ENCODE data around the gene CENPL.
"Not testable (repeated sequence)": the region's sequence is repeated elsewhere in the genome, so short reads cannot be mapped to it uniquely, and the experiment has no call there.

The CENPL gene

DNA sequence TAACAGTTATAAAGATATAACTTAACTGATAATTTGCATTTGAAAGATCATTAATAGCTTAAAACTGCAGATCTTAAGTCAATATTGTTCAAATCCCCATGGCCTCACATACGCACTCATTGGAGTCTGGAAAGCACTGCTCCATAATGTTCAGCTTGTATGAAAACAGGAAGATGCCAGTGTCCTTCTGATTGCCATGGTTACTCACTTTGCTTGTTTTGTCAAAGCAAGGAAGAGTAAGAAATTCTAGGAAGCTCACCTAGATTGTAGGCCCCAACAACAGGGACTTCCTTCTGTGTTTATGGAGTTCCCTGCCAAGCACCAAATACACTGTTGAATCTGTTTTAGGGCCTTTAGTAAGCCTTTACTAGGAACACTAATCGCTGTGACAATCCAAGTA, 32.2 kb upstream of the CENPL start:
- no peak for DNase-seq

DNA sequence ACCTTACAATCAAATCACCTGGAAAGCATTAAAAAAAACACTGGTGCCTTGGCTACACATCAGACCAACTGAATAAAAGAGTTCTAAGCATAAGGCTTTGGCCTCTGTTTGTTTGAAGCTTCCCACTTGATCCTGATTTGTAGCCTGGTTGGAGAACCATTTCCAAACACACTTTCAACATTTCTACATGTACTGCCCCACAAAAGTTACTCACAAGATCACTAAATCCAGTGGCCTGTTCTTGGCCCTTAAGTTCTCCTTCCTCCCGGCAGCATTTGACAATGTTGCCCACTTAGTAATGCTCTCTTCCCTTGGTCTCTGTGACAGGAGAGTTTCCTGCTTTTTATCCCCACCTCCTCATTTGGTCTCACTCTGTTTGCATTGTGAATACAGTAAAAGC, 31.3 kb upstream of the CENPL start:
- DNase-seq = no peak

DNA sequence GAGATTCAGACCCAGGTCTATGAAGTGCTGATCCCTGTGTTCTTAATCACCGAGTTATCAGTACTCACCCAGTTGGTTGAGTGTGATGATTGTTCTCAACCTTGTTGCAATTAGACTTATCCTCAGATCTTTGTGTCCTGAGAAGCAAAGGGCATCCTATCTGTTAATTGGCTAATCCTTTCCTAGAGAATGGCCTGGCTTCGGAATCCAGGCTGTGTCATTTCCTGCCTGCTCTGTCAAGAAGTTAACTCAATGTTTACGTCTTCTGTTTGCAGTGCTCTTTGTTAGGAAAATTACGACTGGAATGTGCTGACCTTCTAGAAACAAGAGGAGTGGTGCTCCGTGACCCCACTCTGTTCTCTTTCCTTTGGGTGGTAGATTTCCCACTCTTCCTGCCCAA, 28.4 kb upstream of the CENPL start:
- DNase-seq = no peak

DNA sequence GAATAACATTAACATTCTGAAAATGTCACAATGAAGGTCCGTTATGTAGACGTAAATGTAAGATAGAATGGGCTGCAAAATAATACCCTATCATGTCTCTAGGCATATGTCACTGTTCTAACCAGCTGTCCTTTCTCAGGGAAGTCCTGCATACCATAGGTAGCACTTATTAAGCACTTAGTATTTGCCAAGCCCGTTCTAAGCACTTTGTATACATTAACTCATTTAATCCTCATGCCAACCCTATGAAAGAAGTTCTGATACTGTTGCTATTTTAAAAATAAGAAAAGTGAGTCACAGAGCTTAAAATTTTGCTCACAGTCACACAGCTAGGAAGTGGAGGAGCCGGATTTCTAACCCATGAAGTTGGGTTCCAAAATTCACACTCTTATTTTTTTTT, 27.4 kb upstream of the CENPL start:
- DNase-seq = no peak

DNA sequence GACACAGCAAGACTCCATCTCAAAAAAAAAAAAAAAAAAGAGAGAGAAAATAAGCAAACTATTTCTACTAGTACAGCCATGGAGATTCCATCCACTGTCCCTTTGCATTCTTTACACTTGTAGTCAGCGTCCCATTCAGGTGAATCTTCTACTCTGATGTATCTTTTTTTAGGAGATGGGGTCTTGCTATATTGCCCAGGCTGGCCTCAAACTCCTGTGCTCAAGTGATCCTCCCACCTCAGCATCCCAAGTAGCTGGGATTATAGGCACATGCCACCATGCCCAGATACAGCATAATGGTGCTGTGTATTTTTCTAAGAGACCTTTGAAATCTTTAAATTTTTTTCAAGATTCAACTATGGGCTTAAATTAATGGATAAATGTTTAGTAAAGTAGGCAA, 8.1 kb upstream of the CENPL start:
- no peak for DNase-seq

DNA sequence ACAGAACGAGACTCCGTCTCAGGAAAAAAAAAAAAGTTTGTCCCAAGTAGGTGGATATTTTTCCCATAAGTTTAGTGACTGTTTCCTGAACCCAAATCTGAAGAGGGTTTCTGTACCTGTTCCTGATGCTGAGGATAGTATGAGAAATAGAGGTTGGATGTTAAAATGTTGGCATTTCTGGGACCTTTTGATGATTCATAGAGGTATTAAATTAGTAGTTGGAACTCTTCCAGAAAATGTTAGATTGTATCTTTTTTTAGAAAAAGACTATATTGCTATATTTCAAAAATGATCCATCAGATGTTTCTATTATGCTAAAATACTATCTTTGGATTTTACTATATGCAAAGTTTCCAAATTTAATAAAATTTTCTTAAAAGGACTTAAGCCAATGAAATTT, 2.9 kb upstream of the CENPL start:
- no peak for DNase-seq

DNA sequence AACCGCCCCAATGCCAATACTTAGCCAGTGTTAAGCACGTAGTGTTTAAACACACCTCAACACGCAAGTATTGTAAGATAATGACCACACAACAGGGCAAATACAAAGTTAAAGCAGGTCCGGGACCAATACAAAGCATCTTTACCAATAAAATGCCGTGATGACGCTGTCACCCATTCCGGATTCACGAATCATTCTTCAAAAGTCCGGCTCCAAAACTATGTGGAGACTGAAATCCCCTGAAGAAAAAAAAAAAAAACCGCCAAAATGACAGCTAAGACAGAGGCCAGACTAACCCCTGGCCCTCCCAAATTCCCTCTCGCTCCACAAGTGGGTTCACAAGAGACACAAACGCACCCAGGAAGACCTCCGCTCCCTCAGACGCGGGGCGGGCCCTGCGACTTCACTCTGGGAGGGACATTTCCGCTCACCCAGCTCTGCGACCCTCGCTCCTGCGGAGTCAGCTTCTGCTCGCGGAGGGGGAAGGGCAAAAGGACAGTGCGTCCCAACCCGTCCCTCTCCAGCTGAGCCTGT, 835 bp downstream of the CENPL start:
- no peak for DNase-seq

DNA sequence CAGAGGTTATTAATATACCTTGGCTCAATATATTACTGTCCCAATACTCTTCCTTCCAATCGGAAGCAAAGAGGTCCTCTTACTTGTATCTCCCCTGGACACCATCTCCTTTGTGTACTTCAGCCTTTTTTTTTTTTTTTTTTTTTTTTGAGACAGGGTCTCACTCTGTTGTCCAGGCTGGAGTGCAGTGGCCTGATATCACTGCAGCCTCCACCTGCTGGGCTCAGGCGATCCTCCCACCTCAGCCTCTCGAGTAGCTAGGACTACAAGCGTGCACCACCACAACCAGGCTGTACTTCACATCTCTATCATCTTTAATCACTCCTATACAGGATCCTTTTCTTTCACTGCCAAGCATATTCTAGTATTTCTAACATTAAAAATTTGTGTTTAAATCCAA, 3.0 kb downstream of the CENPL start:
- DNase-seq = no peak

DNA sequence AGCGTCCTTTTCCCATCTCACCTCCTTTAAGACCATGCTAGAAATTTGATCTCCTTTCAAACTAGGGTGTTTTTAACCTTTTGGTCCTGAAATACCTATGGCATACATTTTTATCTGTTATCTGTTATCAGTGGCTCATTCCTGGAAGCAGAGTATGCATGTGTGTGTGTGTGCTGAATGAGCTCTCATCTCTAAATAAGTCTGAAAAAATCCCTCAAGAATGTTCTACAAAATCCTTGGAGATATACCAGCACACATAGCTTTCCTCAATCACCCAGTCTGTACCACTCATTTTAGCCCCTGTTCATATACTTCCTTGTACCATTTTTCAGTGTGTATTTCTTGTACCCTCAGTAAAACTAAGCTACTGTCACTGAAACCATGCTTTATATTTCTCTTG, 6.2 kb downstream of the CENPL start:
- no peak for DNase-seq

DNA sequence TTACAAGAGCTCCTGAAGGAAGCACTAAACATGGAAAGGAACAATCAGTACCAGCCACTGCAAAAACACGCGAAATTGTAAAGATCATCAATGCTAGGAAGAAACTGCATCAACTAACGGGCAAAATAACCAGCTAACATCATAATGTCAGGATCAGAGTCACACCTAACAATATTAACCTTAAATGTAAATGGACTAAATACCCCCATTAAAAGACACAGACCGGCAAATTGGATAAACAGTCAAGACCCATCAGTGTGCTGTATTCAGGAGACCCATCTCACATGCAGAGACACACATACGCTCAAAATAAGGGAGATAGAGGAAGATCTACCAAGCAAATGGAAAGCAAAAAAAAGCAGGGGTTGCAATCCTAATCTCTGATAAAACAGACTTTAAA, 11.0 kb downstream of the CENPL start:
- DNase-seq = not testable (repeated sequence)

DNA sequence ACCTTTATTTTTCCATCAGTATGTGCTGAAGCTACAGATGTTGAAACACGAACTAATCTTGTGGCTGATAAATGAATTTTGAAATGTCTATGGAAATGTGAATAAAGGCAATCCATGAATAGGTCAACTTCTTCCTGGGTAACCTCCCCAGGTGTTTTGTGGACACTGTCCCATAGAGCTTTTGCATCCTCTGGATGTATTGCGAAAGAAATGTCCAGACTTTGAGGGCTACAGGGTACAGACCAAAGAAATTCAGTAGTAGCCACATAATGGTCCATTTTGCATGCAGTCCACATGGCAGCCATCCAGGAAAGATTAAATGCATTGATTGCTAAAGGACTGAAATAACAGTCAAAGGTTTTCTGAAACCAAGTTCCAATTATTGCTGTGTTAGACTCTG, 21.7 kb downstream of the CENPL start:
- no peak for DNase-seq

DNA sequence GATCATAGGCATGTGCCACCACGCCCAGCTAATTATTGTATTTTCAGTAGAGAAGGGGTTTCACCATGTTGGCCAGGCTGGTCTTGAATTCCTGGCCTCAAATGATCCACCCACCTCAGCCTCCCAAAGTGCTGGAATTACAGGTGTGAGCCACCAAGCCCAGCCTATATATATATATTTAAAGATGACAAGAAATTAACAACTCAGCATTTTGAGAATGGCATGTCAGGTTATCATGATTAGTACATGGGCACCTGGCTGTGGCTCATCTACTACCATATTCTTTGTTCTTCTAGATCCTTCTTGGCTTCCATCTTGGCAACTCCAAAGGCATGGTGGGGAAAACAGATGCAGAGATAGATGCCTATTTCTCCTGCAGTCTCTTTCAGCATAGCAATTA, 24.7 kb downstream of the CENPL start:
- DNase-seq = not testable (repeated sequence)

DNA sequence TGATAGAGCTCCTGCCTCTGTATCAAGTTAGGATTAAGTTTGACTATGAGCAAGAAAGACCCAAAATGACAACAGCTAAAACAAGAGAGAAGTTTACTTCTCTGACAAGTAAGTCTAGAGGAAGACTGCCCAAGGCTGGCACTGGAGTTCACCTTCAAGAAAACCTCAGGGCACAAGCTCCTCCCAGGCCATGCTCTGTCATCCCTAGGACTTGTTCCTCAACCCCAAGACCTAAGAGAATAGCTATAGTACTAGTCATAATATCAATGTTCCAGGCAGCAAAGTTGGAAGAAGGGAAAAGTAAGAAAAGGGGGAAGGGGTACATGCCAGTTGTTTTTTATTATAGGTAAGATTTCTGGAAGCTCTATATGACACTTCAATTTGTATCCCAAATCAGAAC, 26.6 kb downstream of the CENPL start:
- DNase-seq = no peak

DNA sequence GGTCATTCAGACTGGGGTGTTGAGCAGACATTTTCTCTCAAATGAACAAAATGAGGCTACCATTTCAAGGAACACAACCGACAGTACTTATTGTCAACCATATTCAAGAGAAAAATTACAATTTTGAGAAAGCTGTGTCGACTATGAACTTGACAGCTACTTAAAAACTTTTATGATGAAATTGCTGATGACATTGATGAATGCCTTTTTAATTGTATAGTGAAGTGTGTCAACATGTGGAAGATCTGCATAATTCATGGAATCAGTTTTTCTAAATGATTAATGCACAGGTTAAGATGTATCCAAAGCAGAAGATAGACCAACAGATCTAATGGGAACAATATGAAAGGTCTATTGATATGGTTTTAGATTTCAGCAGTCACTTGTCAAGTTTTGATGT, 34.8 kb downstream of the CENPL start:
- DNase-seq = no peak

DNA sequence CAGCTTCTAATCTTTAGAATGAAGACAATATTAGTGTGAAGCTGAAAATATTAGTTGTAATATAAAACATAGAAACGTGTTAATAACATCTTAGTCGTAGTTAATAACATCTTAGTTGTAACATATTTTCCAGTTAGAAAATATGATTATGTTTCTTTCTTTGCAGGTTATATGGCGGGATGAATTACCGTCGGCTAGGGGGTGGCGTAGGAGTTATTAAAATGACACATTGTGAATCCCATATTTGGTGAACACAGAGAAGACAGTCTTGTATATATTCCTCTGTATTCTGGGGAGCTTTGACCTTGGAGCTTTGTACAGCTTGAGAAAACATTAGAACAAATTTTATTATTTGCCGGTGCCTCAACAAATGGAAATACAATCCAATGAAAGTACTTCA, 39.7 kb downstream of the CENPL start:
- no peak for DNase-seq

DNA sequence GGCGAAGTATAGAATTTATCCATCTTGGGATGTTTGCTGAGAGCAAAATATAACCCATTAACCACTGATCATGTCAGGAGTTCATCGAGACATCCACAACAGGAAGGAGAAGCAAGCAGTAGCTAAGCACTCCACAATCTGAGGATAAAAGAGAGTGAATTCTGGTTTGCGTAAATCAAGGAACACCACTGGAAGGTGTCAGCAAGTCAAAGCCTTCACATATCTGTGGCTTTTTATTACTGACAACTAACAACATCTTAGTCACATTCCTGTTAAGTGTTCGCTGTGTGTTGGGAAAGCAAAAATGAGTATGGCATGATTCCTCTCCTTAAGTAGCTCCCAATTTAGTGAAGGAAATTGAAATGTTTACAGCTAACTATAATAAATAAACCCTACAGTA, 44.7 kb downstream of the CENPL start:
- no peak for DNase-seq

DNA sequence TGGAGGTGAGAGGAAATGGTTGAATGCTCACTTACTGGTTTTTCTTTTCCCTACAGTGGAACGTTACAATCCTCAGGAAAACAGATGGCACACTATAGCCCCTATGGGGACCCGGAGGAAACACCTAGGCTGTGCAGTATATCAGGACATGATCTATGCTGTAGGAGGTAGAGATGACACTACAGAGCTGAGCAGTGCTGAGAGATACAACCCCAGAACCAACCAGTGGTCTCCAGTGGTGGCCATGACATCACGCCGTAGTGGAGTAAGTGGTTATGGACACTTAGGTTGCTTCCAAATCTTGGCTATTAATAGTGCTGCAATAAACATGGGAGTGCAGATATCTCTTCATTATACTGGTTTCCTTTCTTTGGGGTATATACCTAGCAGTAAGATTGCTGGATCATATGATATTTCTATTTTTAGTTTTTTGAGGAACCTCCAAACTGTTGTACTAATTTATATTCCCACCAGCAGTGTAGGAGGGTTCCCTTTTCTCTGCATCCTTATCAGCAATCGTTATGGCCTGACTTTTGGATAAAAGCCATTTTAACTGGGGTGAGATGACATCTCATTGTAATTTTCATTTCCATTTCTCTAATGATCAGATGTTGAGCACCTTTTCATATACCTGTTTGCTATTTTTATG, 49.0 kb downstream of the CENPL start:
- no peak for DNase-seq

DNA sequence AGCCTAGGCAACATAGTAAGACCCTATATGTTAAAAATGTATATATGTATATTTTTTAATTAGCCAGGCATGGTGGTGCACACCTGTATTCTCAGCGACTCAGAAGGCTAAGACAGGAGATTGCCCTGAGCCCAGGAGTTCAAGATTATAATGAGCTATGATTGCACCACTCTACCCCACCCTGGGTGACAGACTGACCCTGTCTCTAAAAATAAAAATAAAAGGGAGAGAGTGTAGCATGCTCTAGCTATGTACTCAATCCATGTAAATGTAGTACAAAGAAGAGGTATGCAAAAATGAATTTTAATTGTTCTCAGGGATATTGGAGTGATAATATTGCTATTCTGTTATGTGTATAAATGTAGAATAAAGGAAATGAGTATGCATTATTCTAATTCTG, 53.1 kb downstream of the CENPL start:
- DNase-seq = no peak

DNA sequence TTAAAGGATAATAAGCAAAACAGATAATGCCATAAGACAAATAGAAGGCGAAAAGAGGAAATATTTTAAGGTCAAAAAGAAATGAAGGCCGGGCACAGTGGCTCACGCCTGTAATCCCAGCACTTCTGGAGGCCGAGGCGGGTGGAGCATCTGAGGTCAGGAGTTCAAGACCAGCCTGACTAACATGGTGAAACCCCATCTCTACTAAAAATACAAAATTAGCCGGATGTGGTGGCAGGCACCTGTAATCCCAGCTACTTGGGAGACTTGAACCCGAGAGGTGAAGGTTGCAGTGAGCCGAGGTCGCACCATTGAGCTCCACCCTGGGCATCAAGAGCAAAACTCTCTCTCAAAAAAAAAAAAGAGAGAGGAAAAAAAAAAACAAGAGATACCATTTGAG, 54.4 kb downstream of the CENPL start:
- not testable (repeated sequence) for DNase-seq

DNA sequence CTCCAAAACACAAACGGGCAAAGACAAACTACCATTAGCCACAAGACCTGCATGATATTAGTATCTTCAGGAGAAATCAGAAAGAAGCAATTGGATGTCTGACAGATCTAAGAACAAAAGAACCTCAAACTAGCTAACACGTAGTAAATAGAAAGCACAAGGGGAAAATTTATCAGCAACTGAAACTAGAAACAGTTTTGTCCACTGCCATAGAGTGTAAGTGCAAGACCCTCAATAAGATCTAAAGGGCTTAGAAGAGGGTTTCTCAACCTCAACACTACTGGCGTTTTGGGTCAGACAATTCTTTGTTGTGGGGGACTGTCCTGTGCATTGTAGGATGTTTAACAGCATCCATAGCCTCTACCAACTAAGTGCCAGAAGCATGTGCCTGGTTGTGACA, 55.9 kb downstream of the CENPL start:
- no peak for DNase-seq

DNA sequence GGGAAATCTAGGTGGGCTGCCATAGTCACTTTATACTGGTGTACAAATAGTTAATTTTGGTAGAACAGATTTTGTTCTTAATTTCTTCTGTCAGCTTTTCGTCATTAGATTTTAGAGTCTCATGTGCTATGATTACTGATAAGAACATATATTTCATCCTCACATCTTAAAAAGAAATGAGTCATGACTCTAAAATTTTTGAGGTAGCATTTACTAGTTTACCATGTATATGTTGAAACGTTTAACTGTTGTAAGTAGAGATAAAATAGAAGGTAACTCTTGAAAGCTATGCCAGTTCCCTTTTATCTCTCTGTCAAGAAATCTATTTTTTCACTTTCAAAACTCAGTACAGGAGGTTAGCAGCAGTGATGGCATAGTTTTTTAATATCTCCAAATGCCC, 56.5 kb downstream of the CENPL start:
- DNase-seq = no peak

DNA sequence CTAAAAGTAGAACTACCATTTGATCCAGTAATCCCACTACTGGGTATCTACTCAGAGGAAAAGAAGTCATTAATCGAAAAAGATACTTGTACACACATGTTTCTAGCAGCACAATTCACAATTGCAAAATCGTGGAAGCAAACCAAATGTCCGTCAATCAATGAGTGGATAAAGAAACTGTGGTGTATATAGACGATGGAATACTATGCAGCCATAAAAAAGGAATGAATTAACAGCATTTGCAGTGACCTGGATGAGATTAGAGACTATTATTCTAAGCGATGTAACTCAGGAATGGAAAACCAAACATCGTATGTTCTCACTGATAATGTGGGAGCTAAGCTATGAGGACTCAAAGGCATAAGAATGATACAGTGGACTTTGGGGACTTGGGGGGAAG, 60.4 kb downstream of the CENPL start:
- not testable (repeated sequence) for DNase-seq

DNA sequence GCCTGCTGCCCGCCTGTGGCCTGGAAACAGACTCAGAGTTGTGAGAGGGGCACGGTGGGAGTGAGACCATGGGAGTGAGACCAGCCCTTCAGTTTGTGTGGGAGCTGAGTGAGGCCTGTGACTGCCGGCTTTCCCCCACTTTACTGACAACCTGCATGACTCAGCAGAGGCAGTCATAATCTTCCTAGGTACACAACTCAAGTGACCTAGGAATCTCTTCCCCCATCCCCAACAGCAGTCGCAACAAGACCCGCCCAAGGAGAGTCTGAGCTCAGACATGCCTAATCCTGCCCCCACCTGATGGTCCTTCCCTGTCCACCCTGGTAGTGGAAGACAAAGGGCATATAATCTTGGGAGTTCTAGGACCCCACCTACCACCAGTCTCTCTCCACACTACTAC, 65.7 kb downstream of the CENPL start:
- DNase-seq = no peak

DNA sequence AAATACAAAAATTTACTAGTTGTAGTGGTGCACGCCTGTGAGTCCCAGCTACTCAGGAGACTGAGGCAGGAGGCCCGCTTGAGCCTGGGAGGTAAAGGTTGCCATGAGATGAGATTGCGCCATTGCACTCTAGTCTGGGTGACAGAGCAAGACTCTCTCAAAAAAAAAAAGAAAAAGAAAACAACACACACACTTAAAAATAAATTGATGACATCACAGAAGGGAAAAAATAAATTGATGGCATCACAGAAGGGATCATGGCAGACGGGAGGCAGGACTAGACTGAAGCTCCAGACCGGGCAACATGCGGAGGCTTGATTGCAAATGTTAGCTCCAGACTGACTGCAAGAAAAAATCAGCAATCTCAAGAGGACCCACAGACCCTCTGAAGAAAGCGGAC, 66.6 kb downstream of the CENPL start:
- DNase-seq = no peak

DNA sequence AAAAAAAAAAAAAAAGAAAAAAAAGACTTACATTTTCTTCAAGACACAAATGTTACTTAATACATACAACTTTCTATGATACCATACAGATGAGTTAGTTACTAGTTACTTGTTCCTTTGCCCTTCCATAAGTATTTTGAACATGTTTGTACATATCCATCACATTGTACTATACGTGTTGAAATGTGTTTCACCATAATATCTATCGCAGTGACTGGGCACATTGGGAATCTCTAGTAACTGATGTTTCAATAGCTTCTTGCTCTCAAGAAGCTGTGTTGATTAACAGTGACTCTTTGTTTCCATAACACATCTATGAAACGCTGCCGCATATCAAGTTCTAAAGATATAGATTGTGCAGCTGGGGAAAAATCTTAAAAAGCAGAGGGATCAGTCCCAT, 67.0 kb downstream of the CENPL start:
- DNase-seq = no peak

DNA sequence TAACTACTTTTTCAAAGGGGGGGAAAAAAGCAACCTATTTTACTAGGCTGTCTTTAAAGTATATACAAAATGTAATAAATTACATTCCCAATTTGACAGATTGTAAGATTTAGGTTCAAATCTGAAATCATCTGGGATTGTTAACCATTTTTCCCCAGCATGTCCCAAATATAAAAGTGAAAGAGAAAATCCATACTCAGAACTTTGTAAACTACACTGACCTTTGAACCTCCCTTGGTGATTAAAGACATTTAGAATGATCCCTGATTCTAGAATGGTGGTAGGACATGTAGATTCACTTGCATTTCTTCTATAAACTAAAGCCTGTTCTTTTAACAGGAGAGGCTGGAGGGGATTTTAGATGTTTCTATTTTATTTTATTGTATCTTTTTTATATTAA, 70.9 kb downstream of the CENPL start:
- DNase-seq = no peak

Measured in 8988T (cell line).